ENCODE results near the gene COL5A1. TPM values are rescaled to one million over a fixed set of nuclear protein-coding genes. Genes with fewer than 3 reads are reported as not detected.

The COL5A1 gene
- total RNA-seq, 2 donors from 2014 or later = 10.9 to 22.0 TPM

GRCh38 chr9:134882204-134882785 is 240.7 kb downstream of the COL5A1 start:
- H3K27me3 ChIP-seq = no peaks in the 10 kb centered on the region
- H3K4me3 ChIP-seq = no peak overlapping the region
- no peaks in the 10 kb centered on the region for H3K9me3 ChIP-seq
- DNase-seq (ENCODE audit: low spot score) = no peak
- H3K36me3 ChIP-seq = no peaks in the 10 kb centered on the region
- no peaks in the 10 kb centered on the region for H3K4me1 ChIP-seq
- TF ChIP-seq CTCF (IDR thresholded peaks at IDR 0.05) = no peak
- H3K27ac ChIP-seq = no peak overlapping the region

GRCh38 chr9:134883040-134883782 is 241.6 kb downstream of the COL5A1 start:
- Histone ChIP-seq H3K4me1 (no peaks in the 10 kb centered on the region), H3K27me3 (no peaks in the 10 kb centered on the region), H3K9me3 (no peaks in the 10 kb centered on the region), H3K4me3 (no peak overlapping the region), H3K27ac (no peak overlapping the region), H3K36me3 (no peaks in the 10 kb centered on the region)
- no peak for TF ChIP-seq CTCF (IDR thresholded peaks at IDR 0.05)
- DNase-seq (ENCODE audit: low spot score) = no peak

GRCh38 chr9:134884492-134884891 is 242.9 kb downstream of the COL5A1 start:
- TF ChIP-seq CTCF (IDR thresholded peaks at IDR 0.05) = no peak
- H3K4me1 ChIP-seq = no peaks in the 10 kb centered on the region
- DNase-seq (ENCODE audit: low spot score) = no peak
- no peak overlapping the region for H3K4me3 ChIP-seq
- no peak overlapping the region for H3K27ac ChIP-seq
- no peaks in the 10 kb centered on the region for H3K9me3 ChIP-seq
- H3K36me3 ChIP-seq = no peaks in the 10 kb centered on the region
- no peaks in the 10 kb centered on the region for H3K27me3 ChIP-seq

GRCh38 chr9:134885001-134885678 is 243.5 kb downstream of the COL5A1 start:
- TF ChIP-seq CTCF (IDR thresholded peaks at IDR 0.05) = no peak
- Histone ChIP-seq H3K36me3 (no peaks in the 10 kb centered on the region), H3K9me3 (no peaks in the 10 kb centered on the region), H3K4me1 (no peaks in the 10 kb centered on the region), H3K27ac (no peak overlapping the region), H3K4me3 (no peak overlapping the region), H3K27me3 (no peaks in the 10 kb centered on the region)
- DNase-seq (ENCODE audit: low spot score) = no peak

GRCh38 chr9:134885679-134886412 is 244.2 kb downstream of the COL5A1 start:
- H3K9me3 ChIP-seq = no peaks in the 10 kb centered on the region
- DNase-seq (ENCODE audit: low spot score) = no peak
- no peaks in the 10 kb centered on the region for H3K36me3 ChIP-seq
- no peak overlapping the region for H3K27ac ChIP-seq
- no peaks in the 10 kb centered on the region for H3K27me3 ChIP-seq
- TF ChIP-seq CTCF (IDR thresholded peaks at IDR 0.05) = no peak
- no peaks in the 10 kb centered on the region for H3K4me1 ChIP-seq
- no peak overlapping the region for H3K4me3 ChIP-seq

All from right atrium auricular region (tissue), 2 donors.